ENCODE data around the gene MPZ. TPM values are rescaled to one million over a fixed set of nuclear protein-coding genes. Genes with fewer than 3 reads are reported as not detected.
"Not testable (repeated sequence)": the region's sequence is repeated elsewhere in the genome, so short reads cannot be mapped to it uniquely, and the experiment has no call there.

MPZ gene
- total RNA-seq, 1 donor from 2014 or later = 67.9 TPM

DNA sequence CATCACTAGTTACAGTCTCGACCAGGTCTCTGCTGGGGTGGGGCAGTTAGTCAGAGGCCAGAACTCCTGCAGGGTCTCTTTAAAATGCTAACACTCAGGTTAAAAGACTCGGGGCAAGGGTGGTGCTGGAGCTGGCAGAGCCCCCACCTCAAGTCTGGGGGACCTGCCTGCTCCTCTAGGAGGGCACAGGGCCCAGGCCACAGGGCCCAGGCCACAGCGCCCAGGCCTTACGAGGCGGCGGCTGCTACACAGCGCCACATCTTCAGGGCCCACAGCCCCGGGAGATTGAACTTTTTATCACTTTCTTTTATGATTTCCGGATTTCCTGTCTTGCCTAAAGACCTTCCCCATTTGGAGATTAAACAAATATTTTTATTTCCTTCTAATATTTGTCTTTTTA is 10.4 kb downstream of the MPZ start:
- DNase-seq = no peak

DNA sequence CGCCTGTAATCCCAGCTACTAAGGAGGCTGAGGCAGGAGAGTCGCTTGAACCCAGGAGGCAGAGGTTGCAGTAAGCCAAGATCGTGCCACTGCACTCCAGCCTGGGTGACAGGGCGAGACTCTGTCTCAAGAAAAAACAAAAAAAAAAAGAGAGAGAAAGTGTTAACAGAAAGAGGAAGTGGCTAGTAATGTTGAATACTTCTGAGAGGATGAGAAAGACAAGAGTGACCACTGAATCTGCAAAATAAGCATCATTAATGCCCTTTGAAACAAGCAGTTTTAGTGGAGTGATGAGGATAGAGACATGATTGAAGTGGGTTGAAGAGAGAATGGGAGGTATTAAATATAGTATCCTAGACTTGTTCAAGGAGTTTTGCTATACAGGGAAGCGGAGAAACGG is 11.7 kb downstream of the MPZ start:
- DNase-seq = no peak

DNA sequence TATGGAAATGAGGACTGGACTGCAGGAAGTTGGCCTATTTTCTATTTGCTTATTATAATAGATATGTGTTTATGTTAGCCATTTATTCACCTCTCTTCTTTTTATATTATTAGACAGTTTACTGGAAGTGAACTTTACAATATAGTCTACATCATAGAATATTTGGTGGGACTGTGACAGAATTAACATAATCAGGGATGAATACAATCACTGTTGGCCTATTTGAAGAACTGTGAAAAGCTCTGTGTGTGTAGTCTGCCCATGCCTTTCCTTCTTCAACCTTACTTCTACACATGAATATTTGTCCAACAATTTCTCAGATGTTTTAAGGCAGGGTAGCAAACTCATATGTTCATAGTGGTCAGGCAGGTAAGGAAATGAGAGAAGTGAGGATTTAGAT is 12.4 kb downstream of the MPZ start:
- DNase-seq = no peak

GRCh38 chr1:161290779-161291178 is 19.0 kb downstream of the MPZ start:
- DNase-seq = no peak

GRCh38 chr1:161287482-161288054 is 22.2 kb downstream of the MPZ start:
- no peak for DNase-seq

DNA sequence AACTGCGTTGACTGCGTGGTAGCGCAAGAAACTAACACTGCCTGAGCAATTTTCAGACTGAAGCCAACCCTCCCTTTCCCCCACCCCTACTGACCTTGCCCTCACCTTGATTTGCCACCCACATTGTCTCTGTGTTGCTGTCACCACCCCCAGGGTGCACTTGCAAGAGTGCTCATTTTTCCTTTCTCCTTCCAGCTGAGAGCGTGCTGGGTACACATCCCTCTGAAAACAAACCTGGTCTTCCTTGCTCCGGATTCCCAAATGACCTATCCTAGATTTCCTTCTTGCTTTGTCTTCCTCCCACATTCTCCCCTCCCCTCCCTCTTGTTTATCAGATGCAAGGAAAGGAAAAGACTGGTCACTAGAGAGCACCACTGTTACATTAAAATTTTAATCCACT is 24.2 kb downstream of the MPZ start:
- no peak for DNase-seq

DNA sequence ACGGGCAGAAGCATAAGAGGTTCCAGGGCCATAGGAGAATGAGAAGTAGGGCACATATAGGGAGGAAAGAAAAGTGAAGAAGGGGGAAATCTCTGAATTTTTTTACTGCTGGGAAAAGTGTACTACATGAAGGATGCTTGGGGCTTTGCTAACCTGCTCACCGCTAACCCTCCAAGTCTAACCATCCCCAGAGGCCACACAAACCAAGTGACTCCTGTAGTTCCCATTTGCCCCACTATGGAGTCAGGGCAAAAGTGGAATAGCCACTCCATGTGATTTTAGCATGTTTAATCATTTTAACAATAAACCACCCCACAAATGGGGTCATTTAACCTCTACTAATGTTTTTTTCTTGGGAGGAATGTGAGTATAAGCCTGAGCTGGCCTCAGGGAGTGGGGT is 24.7 kb downstream of the MPZ start:
- DNase-seq = no peak

DNA sequence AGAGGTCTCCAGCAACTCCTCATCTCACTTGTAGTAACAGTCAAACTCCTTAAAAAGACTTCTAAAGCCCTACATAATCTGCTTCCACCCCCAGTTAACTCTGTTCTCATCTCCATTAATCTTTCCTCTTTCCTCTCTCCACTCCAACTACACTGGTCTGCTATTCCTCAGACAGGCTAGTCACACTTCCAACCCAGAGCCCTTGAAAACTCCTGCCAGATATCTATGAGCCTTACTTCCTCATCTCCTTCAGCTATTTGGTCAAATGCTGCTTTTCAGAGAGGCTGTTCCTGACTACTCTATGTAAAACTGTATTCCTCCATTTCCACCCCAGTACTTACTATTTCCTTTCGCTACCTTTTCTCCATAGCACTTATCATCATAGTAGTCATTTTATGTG is 26.8 kb downstream of the MPZ start:
- DNase-seq = no peak

DNA sequence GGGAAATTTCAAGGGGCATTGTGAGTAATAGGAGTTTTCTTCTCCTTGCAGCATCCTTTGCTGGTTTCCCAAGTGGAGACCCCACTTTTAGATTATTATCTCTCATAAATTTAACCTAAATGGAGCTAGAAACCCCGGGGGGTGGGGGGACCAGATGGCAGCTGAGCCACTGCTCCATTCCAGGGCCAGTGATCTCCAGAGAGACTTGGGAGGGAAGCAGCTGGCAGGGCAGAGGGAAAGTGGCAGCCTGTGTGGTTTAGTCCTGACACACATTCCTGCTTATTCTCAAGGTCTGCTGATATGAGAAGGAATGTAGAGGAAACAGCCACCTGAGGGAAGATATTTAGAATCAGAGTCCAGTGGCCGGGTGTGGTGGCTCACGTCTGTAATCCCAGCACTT is 34.9 kb downstream of the MPZ start:
- no peak for DNase-seq

GRCh38 chr1:161273402-161273801 is 36.4 kb downstream of the MPZ start:
- no peak for DNase-seq

DNA sequence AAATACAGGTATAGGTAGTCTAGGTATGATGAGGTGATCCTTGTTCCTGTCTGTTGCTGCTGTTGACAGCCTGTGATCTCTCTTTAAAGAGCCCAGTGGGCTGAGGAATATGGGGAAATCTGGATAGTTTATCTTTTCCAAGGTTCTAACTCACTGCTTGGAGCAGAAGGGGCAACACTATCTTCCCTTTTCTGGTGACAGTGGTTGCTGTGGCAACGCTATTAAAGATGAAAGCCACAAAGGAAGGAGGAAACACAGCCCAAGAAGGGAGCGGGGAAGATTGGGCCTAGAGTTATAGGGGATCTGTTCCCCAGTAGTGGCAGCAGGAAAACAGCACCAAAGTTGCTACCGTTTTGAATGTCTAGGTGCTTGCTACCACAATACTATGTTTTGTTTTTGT is 42.4 kb downstream of the MPZ start:
- no peak for DNase-seq

GRCh38 chr1:161266836-161267235 is 42.9 kb downstream of the MPZ start:
- DNase-seq = no peak

DNA sequence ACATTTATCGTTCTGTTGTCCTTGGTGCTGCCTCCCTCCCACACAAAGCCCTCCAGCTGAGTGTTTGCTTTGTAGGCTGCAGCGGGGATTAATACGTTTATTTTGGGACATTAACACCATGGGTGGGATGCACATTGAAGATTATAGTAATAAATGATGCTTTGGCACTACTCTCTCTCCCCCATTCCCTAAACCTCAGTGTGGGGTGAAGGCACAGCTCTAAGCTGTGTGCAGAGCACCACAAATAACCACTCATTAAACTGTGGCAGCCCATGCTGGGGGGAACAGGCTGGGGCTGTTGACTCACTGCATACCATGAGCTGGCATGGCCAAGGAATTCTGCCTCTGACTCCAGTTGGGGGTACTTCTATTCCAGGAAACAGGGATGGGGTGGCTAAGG is 43.6 kb downstream of the MPZ start:
- no peak for DNase-seq

GRCh38 chr1:161265305-161265704 is 44.5 kb downstream of the MPZ start:
- DNase-seq = no peak

- peak; percentile 31 for DNase-seq
Measured at GRCh38 chr1:161261261-161262235, 48.2 kb downstream of the MPZ start.

- peak; percentile 54 for DNase-seq
Measured at GRCh38 chr1:161260376-161261260, 49.1 kb downstream of the MPZ start.

DNA sequence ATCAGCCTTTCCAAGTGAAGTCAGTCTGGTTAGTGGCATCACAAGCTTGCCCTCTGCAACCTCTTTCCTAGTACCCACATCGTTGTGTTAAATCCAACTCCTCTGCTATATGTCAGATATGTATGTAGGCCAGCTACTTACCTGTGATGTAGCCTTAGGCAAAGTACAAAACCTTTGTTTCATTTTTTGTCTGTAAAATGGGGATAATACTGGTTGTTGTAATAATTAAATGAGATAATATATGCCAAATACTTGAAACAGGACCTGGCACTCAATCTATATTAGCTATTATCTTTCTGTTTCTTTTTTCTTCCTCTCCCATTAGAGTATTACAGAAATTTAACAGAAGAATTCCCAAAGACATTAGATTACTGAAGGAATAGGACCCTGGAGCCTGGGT is 50.0 kb downstream of the MPZ start:
- no peak for DNase-seq

DNA sequence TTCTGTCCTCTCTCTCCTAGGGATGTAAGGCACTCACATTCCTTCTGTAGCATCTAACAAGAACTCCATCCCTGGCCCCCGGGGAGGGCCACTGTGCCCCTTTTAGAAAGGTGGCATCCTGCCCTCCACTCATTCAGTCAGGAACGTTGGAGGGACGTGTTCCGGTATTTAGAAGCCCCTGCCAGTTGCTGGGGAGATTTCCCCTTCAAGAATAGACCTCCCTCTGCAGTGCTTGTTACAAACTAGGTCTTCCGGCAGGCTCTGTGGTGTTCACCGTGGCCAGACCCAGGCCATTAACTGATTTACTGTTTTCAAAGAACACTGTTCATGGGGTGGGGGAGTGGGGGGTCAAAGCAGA is 50.4 kb downstream of the MPZ start:
- DNase-seq = no peak

- DNase-seq = peak; percentile 76
Measured at GRCh38 chr1:161258439-161259344, 51.1 kb downstream of the MPZ start, which contains the start of gene PCP4L1. PCP4L1 (plus strand) TSS chr1:161258745; CDS start chr1:161258975, 230 bp downstream.

- not testable (repeated sequence) for DNase-seq
Measured at GRCh38 chr1:161257109-161257508, 52.7 kb downstream of the MPZ start.

- DNase-seq = not testable (repeated sequence)
Measured at GRCh38 chr1:161255955-161256520, 53.7 kb downstream of the MPZ start.
